Endothelial cell of umbilical vein (primary cell): ENCODE results near the gene SLC24A3. TPM values are rescaled to one million over a fixed set of nuclear protein-coding genes. Genes with fewer than 3 reads are reported as not detected.

Experiments used
- BruUV-seq: library from RNA; stranded (reverse); fragments of 400-500 nt; replicated peaks from 2 replicates; lab custom pipeline; 2021; lab: Mats Ljungman, UMichigan
- CTCF ChIA-PET: fragments of 300-600, 350-600 bp; sonication (Branson Sonifier 250); formaldehyde crosslinking; loops from one replicate; lab custom pipeline; 2021; ENCODE audit warnings: antibody characterized with exemption, inconsistent platforms; lab: Charles Lee
- POLR2A ChIA-PET: fragments of 300-600, 350-600 bp; sonication (Branson Sonifier 250); formaldehyde crosslinking; loops from one replicate; lab custom pipeline; 2021; ENCODE audit warnings: antibody characterized with exemption, inconsistent platforms; lab: Charles Lee
- DNase-seq: peaks from one replicate; pipeline ENCODE4 v3.0.0-alpha.2; 2011; ENCODE audit warnings: low read depth, low spot score
- FAIRE-seq: peaks from 2 replicates; lab custom pipeline; 2011; peaks lifted over from hg19 to GRCh38; lab: Jason Lieb, UNC
- H2AFZ ChIP-seq: 2 replicates; pipeline ENCODE4 v1.6.0; 2012; ENCODE audit warnings: low read depth, low read length, control low read depth, inconsistent platforms
- H3K27ac ChIP-seq: 2 replicates; pipeline ENCODE4 v1.5.1; 2011; ENCODE audit warnings: low read depth, mild to moderate bottlenecking, control low read depth, low read length, moderate library complexity; ENCODE audit not compliant: insufficient read depth
- H3K27me3 ChIP-seq, 2 experiments: 2 replicates each; pipeline versions ENCODE4 v1.6.0 to v1.6.1; 2011; ENCODE audit warnings: low read length in 2 of 2, mixed read lengths in 1 of 2; ENCODE audit not compliant: control insufficient read depth in 2 of 2, insufficient read depth in 2 of 2
- H3K36me3 ChIP-seq, 2 experiments: 2 replicates in 1 of 2; 3 replicates in 1 of 2; pipeline ENCODE4 v1.5.1; 2011; ENCODE audit warnings: low read length in 2 of 2, mild to moderate bottlenecking in 1 of 2, moderate library complexity in 1 of 2; ENCODE audit not compliant: control insufficient read depth in 2 of 2, insufficient read depth in 2 of 2; ENCODE audit errors: extremely low read depth in 1 of 2
- H3K4me1 ChIP-seq: 3 replicates; pipeline ENCODE4 v1.5.1; 2011; ENCODE audit warnings: mild to moderate bottlenecking, low read length; ENCODE audit not compliant: control insufficient read depth, insufficient read depth; ENCODE audit errors: extremely low read depth
- H3K4me2 ChIP-seq: 2 replicates; pipeline ENCODE4 v1.6.1; 2011; ENCODE audit warnings: low read length, control low read depth, mixed read lengths; ENCODE audit not compliant: insufficient read depth
- H3K4me3 ChIP-seq, 3 experiments: fragments of 200-600 bp in 1 of 3; sonication (generic), shearing (Covaris generic) in 1 of 3; replicated peaks in 1 of 3; 2 replicates each; pipeline ENCODE4 v1.5.1; 2011 to 2016; ENCODE audit warnings: control low read depth in 3 of 3, low read length in 3 of 3, mild to moderate bottlenecking in 2 of 3, inconsistent platforms in 1 of 3, low read depth in 1 of 3, moderate library complexity in 1 of 3; ENCODE audit not compliant: insufficient read depth in 1 of 3
- H3K79me2 ChIP-seq: 2 replicates; pipeline ENCODE4 v1.6.0; 2012; ENCODE audit warnings: low read length, inconsistent platforms; ENCODE audit not compliant: control insufficient read depth, insufficient read depth
- H3K9ac ChIP-seq: replicated peaks from 2 replicates; pipeline ENCODE3; 2011; ENCODE audit warnings: low read length, control low read depth; ENCODE audit not compliant: insufficient read depth; ENCODE audit errors: extremely low read depth
- H3K9me1 ChIP-seq: replicated peaks from 3 replicates; pipeline ENCODE4 v1.6.0; 2011; ENCODE audit warnings: mild to moderate bottlenecking, low read length; ENCODE audit not compliant: control insufficient read depth, insufficient read depth; ENCODE audit errors: extremely low read depth
- H3K9me3 ChIP-seq: replicated peaks from 2 replicates; pipeline ENCODE4 v1.5.1; 2012; ENCODE audit warnings: low read length, inconsistent platforms; ENCODE audit not compliant: control insufficient read depth, insufficient read depth
- H4K20me1 ChIP-seq: replicated peaks from 2 replicates; pipeline ENCODE3; 2011; ENCODE audit warnings: mild to moderate bottlenecking, low read length; ENCODE audit not compliant: control insufficient read depth, insufficient read depth; ENCODE audit errors: extremely low read depth
- EZH2 ChIP-seq: IDR thresholded peaks from 2 replicates; pipeline ENCODE4 v1.6.1; 2012; ENCODE audit warnings: borderline replicate concordance, low read depth, mild to moderate bottlenecking, moderate library complexity, low read length, inconsistent platforms; ENCODE audit not compliant: severe bottlenecking
- FOS ChIP-seq: IDR thresholded peaks from 2 replicates; pipeline ENCODE4 v1.6.1; 2011; ENCODE audit warnings: mild to moderate bottlenecking, low read length, moderate library complexity, borderline replicate concordance; ENCODE audit not compliant: insufficient read depth
- GATA2 ChIP-seq: IDR thresholded peaks from 2 replicates; pipeline ENCODE4 v1.7.0; 2011; ENCODE audit warnings: low read depth, mild to moderate bottlenecking, moderate library complexity, mixed read lengths, low read length; ENCODE audit not compliant: insufficient read length, insufficient read depth
- JUN ChIP-seq: IDR thresholded peaks from 2 replicates; pipeline ENCODE4 v1.6.1; 2011; ENCODE audit warnings: borderline replicate concordance, low read depth; ENCODE audit not compliant: insufficient read length, insufficient read depth
- MYC ChIP-seq: IDR thresholded peaks from one replicate; pipeline ENCODE4 v1.6.1; 2011; ENCODE audit warnings: mild to moderate bottlenecking, low read depth, low read length
- POLR2A ChIP-seq: IDR thresholded peaks from 2 replicates; pipeline ENCODE4 v1.6.1; 2012; ENCODE audit warnings: low read depth, mild to moderate bottlenecking, control low read depth, low read length
- POLR2AphosphoS5 ChIP-seq: IDR thresholded peaks from 2 replicates; pipeline ENCODE4 v1.6.1; 2012; ENCODE audit warnings: low read depth, mild to moderate bottlenecking, control low read depth, low read length, moderate library complexity; ENCODE audit not compliant: insufficient read depth
- dilution Hi-C: fragments of 300-500 bp; cut with MboI; formaldehyde crosslinking; loops from one replicate; pipeline ENCODE4 v1.15.0; 2019; ENCODE audit warnings: low sequenced_read_pairs; ENCODE audit not compliant: extremely low pct_ligation_motif_present
- intact Hi-C: fragments of 100-400 bp; cut with micrococcal nuclease; formaldehyde crosslinking; loops from one replicate; pipeline ENCODE4 v1.10.0; 2022
- polyA plus RNA-seq, 4 experiments: library from polyadenylated mRNA; depleted of rRNA in 3 of 4; stranded (reverse) in 3 of 4; unstranded in 1 of 4; fragments of >200 nt; gene quantifications; 2 replicates each; pipeline versions ENCODE4 v1.2.1 to v1.2.3, GENCODE V29; 2011 to 2012; ENCODE audit warnings: missing spikeins in 1 of 4
- total RNA-seq: library from RNA; stranded (reverse); gene quantifications from 2 replicates; pipeline ENCODE4 v1.2.3, GENCODE V29; 2021
- TF ChIP-seq, protein P1 (sequence below): IDR thresholded peaks from 2 replicates; pipeline ENCODE4 v1.6.1; 2011; ENCODE audit not compliant: insufficient read depth, insufficient read length
- TF ChIP-seq, protein P2 (sequence below), 2 donors: IDR thresholded peaks; 1 replicate in 1 of 2; 2 replicates in 1 of 2; pipeline ENCODE4 v1.5.1; 2011; ENCODE audit warnings: low read length in 2 of 2, mild to moderate bottlenecking in 2 of 2, moderate library complexity in 2 of 2, control low read depth in 1 of 2, inconsistent platforms in 1 of 2, low read depth in 1 of 2; ENCODE audit not compliant: insufficient read depth in 1 of 2; ENCODE audit errors: extremely low read depth in 1 of 2

SLC24A3 gene
- total and polyA plus RNA-seq, 2 donors (not counting 3 experiments of a cell fraction or from before 2014, with no cell fraction given) = not detected

DNA sequence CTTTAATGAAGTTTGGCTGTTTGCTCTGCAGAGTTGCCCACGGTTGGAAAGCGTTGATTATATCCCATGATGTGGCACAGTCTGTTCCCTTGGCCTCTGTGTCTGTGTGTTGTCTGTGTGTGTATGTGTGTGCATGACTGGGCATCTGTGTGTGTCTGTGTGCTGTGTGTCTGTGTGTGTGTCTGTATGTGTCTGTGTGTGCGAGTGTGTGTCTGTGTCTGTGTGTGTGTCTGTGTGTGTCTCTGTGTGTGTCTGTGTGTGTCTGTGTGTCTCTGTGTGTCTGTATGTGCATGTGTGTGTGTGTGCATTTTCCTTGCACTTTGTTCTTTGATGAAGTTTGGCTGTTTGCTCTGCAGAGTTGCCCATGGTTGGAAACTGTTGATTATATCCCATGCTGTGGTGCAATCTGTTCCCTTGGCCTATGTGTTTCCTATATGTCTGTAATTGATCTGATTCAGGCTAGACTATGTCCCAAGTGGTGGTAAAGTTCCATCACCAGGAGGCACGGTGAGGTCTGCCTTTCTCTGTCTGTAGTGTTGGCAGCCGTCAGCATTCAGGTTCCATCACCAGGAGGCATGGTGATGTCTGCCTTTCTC is 467.6 kb downstream of the SLC24A3 start:
- H3K36me3 ChIP-seq = no peaks in the 10 kb centered on the region
- no peaks in the 10 kb centered on the region for H3K79me2 ChIP-seq
- no peak overlapping the region for H2AFZ ChIP-seq
- FAIRE-seq = no peak
- H3K4me1 ChIP-seq = no peaks in the 10 kb centered on the region
- POLR2A ChIA-PET = no interaction called here
- no peaks in the 10 kb centered on the region for H4K20me1 ChIP-seq
- dilution Hi-C loops = no loop called here
- H3K9ac ChIP-seq = no peak overlapping the region
- no peak overlapping the region for H3K27ac ChIP-seq
- CTCF ChIA-PET = no interaction called here
- BruUV-seq = no TSS peak
- no peak for TF ChIP-seq FOS
- TF ChIP-seq, protein P1, sequence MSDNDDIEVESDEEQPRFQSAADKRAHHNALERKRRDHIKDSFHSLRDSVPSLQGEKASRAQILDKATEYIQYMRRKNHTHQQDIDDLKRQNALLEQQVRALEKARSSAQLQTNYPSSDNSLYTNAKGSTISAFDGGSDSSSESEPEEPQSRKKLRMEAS = no peak
- no peak for TF ChIP-seq GATA2
- TF ChIP-seq MYC = no peak
- no peak for TF ChIP-seq POLR2AphosphoS5
- TF ChIP-seq, protein P2, sequence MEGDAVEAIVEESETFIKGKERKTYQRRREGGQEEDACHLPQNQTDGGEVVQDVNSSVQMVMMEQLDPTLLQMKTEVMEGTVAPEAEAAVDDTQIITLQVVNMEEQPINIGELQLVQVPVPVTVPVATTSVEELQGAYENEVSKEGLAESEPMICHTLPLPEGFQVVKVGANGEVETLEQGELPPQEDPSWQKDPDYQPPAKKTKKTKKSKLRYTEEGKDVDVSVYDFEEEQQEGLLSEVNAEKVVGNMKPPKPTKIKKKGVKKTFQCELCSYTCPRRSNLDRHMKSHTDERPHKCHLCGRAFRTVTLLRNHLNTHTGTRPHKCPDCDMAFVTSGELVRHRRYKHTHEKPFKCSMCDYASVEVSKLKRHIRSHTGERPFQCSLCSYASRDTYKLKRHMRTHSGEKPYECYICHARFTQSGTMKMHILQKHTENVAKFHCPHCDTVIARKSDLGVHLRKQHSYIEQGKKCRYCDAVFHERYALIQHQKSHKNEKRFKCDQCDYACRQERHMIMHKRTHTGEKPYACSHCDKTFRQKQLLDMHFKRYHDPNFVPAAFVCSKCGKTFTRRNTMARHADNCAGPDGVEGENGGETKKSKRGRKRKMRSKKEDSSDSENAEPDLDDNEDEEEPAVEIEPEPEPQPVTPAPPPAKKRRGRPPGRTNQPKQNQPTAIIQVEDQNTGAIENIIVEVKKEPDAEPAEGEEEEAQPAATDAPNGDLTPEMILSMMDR (IDR thresholded peaks at IDR 0.05; ENCODE audit: extremely low read depth in 1 of 2, insufficient read depth in 1 of 2, low read depth in 1 of 2, low read length in 2 of 2) = no peak
- no peak for TF ChIP-seq POLR2A
- no peak for TF ChIP-seq EZH2
- no peak for TF ChIP-seq JUN
- H3K4me2 ChIP-seq = no peak overlapping the region
- H3K27me3 ChIP-seq = peaks cover 4 to 12% of the 10 kb centered on the region in 2 experiments
- no peak for DNase-seq
- H3K9me1 ChIP-seq = no peaks in the 10 kb centered on the region
- no peak overlapping the region for H3K4me3 ChIP-seq
- no peaks in the 10 kb centered on the region for H3K9me3 ChIP-seq
- intact Hi-C loops = no loop called here
